HG03103 (cell line): ENCODE results near the gene MTMR3.

Experiments used
- ATAC-seq: cut with Tn5 transposase; IDR thresholded peaks from one replicate; pipeline ENCODE4 v1.9.1; 2021; ENCODE audit warnings: low read depth; ENCODE audit not compliant: unreplicated experiment

Gene MTMR3

GRCh38 chr22:29997516-29997915 lies 114.5 kb downstream of the MTMR3 start:
- no peak for ATAC-seq

- no peak for ATAC-seq
Observed at GRCh38 chr22:29998627-29999384, 115.8 kb downstream of the MTMR3 start.

GRCh38 chr22:30000566-30000965 lies 117.6 kb downstream of the MTMR3 start:
- no peak for ATAC-seq

GRCh38 chr22:30001459-30001858 lies 118.5 kb downstream of the MTMR3 start:
- no peak for ATAC-seq

- no peak for ATAC-seq
Observed at GRCh38 chr22:30002861-30003486, 120.0 kb downstream of the MTMR3 start.

GRCh38 chr22:30004101-30004500 lies 121.1 kb downstream of the MTMR3 start:
- ATAC-seq, result no peak

GRCh38 chr22:30004694-30005093 lies 121.7 kb downstream of the MTMR3 start:
- no peak for ATAC-seq

GRCh38 chr22:30005213-30005857 lies 122.4 kb downstream of the MTMR3 start:
- no peak for ATAC-seq

GRCh38 chr22:30007361-30007760 lies 124.4 kb downstream of the MTMR3 start:
- no peak for ATAC-seq

GRCh38 chr22:30008401-30008800 lies 125.4 kb downstream of the MTMR3 start:
- ATAC-seq, result no peak

- no peak for ATAC-seq
Observed at GRCh38 chr22:30009478-30009877, 126.5 kb downstream of the MTMR3 start.

GRCh38 chr22:30010789-30011405 lies 127.9 kb downstream of the MTMR3 start:
- no peak for ATAC-seq

GRCh38 chr22:30013201-30013600 lies 130.2 kb downstream of the MTMR3 start:
- no peak for ATAC-seq

- ATAC-seq, result no peak
Observed at GRCh38 chr22:30014244-30014643, 131.3 kb downstream of the MTMR3 start.

- no peak for ATAC-seq
Observed at GRCh38 chr22:30015229-30015797, 132.3 kb downstream of the MTMR3 start.

GRCh38 chr22:30015846-30016245 lies 132.9 kb downstream of the MTMR3 start:
- no peak for ATAC-seq

GRCh38 chr22:30016596-30016995 lies 133.6 kb downstream of the MTMR3 start:
- ATAC-seq, result no peak

GRCh38 chr22:30017375-30018223 lies 134.6 kb downstream of the MTMR3 start:
- no peak for ATAC-seq

- ATAC-seq, result no peak
Observed at GRCh38 chr22:30020511-30020910, 137.5 kb downstream of the MTMR3 start.

GRCh38 chr22:30021338-30021737 lies 138.4 kb downstream of the MTMR3 start:
- ATAC-seq, result no peak
